NB4 (cell line): ENCODE measurements around the gene BRF1.

ENCODE experiments used
- CTCF ChIP-seq: IDR thresholded peaks from one replicate; pipeline ENCODE4 v1.5.1; 2012; ENCODE audit warnings: low read depth, low read length
- POLR2A ChIP-seq: IDR thresholded peaks from 2 replicates; pipeline ENCODE4 v1.6.1; 2011; ENCODE audit warnings: mild to moderate bottlenecking; ENCODE audit not compliant: insufficient read length; ENCODE audit errors: extremely low read depth

DNA sequence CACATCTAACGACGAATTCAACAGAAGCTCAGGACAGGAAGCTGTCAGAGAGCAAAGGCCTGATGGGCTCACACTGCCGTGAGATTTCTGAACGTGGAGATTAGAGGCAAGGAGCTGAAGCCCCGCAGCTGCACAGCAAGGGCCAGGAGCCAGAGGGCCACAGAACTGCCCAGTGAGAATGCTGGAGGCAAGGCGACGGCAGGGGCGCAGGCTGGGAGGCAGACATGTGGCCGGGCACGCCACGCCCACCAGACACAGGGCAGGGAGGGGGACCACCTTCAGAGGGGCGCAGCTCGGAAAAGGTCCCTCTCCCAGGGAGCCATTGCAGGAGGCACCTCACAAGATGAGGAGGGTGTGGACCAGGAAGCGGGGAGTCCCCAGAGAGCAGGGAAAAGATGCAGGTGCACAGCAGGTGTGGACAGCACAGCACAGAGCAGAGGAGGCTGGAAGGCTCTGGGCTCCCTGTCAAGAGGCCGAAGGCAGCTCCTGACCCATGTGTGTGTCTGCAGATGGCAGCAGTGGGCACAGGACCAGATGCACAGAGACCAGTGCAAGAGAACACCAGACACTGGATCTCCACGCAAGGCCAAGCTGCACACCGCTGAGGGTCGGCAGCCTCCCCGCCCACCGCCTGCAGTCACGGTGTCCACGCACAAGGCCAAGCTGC, 29.4 kb downstream of the BRF1 start:
- no peak for TF ChIP-seq CTCF
- no peak for TF ChIP-seq POLR2A
